ENCODE data around the gene MROH8.
"Not testable (repeated sequence)": the region's sequence is repeated elsewhere in the genome, so short reads cannot be mapped to it uniquely, and the experiment has no call there.

The MROH8 gene

GRCh38 chr20:37072293-37073196, 106.8 kb downstream of the MROH8 start:
- no peak overlapping the region for H3K27ac ChIP-seq
- no peak overlapping the region for H3K4me3 ChIP-seq
- no peak for TF ChIP-seq CTCF (IDR thresholded peaks at IDR 0.05)

GRCh38 chr20:37071481-37071911, 107.9 kb downstream of the MROH8 start:
- Histone ChIP-seq H3K4me3 (no peak overlapping the region), H3K27ac (no peak overlapping the region)
- TF ChIP-seq CTCF (IDR thresholded peaks at IDR 0.05): no peak
- DNase-seq (ENCODE audit: low spot score): no peak

More at GRCh38 chr20:37072293-37073196, 106.8 kb downstream of the MROH8 start:
- DNase-seq (ENCODE audit: low spot score): no peak

GRCh38 chr20:37069563-37069962, 109.8 kb downstream of the MROH8 start:
- DNase-seq (ENCODE audit: low spot score); H3K27ac ChIP-seq: not testable (repeated sequence)

GRCh38 chr20:37066168-37066567, 113.2 kb downstream of the MROH8 start:
- H3K27ac ChIP-seq: no peak overlapping the region

More at GRCh38 chr20:37069563-37069962, 109.8 kb downstream of the MROH8 start:
- H3K4me3 ChIP-seq: not testable (repeated sequence)

GRCh38 chr20:37055276-37055675, 124.1 kb downstream of the MROH8 start:
- H3K4me3 ChIP-seq: no peak overlapping the region
- no peak for DNase-seq (ENCODE audit: low spot score)
- no peak for TF ChIP-seq CTCF (IDR thresholded peaks at IDR 0.05)

More at GRCh38 chr20:37066168-37066567, 113.2 kb downstream of the MROH8 start:
- DNase-seq (ENCODE audit: low spot score): no peak
- H3K4me3 ChIP-seq: no peak overlapping the region
- no peak for TF ChIP-seq CTCF (IDR thresholded peaks at IDR 0.05)

GRCh38 chr20:37053230-37053950, 126.0 kb downstream of the MROH8 start:
- Histone ChIP-seq H3K27ac (no peak overlapping the region), H3K4me3 (no peak overlapping the region)
- no peak for TF ChIP-seq CTCF (IDR thresholded peaks at IDR 0.05)
- no peak for DNase-seq (ENCODE audit: low spot score)

More at GRCh38 chr20:37055276-37055675, 124.1 kb downstream of the MROH8 start:
- no peak overlapping the region for H3K27ac ChIP-seq

All from coronary artery (tissue), 2 donors.